ENCODE measurements around the gene POTEJ.
"Not testable (repeated sequence)": the region's sequence is repeated elsewhere in the genome, so short reads cannot be mapped to it uniquely, and the experiment has no call there.

The POTEJ gene

DNA sequence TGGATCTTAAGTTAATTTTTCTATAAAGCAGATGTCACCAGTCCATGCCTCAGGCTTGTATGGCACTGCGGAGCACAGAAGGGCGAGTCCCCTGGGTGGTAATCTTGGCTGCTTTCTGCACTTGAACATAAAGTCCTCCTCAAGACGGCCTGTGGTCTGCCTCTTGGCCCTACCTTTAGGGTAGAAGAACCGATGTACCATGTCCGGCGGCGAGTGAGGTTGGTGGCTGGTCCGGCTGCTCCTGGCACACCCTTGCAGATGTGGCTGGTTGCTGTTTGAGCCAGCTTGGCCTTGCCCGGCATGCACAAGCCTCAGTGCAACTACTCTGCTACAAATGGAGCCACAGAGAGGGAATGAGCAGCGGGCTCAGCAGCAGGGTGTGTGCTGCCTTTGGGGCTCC lies 56.3 kb downstream of the POTEJ start:
- not testable (repeated sequence) for DNase-seq (ENCODE audit: low read depth, low spot score); H3K27ac ChIP-seq (ENCODE audit: low read length); H3K4me1 ChIP-seq (ENCODE audit: control insufficient read depth, insufficient read depth, low read length); H3K9me3 ChIP-seq (ENCODE audit: control insufficient read depth, insufficient read depth, low read length); H3K4me3 ChIP-seq (ENCODE audit: low read length); H3K36me3 ChIP-seq (ENCODE audit: control insufficient read depth, insufficient read depth, low read length); H3K27me3 ChIP-seq (ENCODE audit: control insufficient read depth, insufficient read depth, low read length)
- no CpG with 5 or more reads among the region's 10 CpGs for WGBS (ENCODE audit: insufficient coverage, insufficient read length)

DNA sequence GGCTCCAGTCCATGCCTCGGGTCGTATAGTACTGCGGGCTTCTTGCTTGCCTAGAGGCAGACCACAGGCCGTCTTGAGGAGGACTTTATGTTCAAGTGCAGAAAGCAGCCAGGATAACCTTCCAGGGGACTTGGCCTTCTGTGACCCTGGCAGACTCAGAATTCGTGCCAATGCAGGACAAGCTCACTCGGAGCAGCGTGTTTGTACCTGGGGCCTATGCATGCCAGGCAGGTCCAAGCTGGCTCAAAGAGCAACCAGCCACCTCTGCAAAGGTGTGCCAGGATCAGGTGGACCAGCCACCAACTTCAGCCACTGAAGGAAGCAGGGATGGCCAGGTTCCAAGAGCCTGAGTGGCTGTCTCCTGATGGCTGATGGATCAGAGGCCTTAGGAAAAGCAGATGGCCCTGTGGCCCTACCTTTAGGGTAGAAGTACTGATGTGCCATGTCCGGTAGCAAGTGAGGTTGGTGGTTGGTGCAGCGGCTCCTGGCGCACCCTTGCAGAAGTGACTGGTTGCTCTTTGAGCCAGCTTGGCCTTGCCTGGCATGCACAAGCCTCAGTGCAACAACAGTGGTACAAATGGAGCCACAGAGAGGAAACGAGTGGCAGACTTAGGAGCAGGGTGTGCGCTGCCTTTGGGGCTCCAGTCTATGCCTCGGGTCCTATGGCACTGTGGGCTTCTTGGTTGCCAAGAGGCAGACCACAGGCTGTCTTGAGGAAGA lies 58.9 kb downstream of the POTEJ start:
- not testable (repeated sequence) for H3K27ac ChIP-seq (ENCODE audit: low read length); H3K4me3 ChIP-seq (ENCODE audit: low read length); H3K4me1 ChIP-seq (ENCODE audit: control insufficient read depth, insufficient read depth, low read length); H3K9me3 ChIP-seq (ENCODE audit: control insufficient read depth, insufficient read depth, low read length); DNase-seq (ENCODE audit: low read depth, low spot score); H3K36me3 ChIP-seq (ENCODE audit: control insufficient read depth, insufficient read depth, low read length); H3K27me3 ChIP-seq (ENCODE audit: control insufficient read depth, insufficient read depth, low read length)
- WGBS (ENCODE audit: insufficient coverage, insufficient read length), result no CpG with 5 or more reads among the region's 13 CpGs

DNA sequence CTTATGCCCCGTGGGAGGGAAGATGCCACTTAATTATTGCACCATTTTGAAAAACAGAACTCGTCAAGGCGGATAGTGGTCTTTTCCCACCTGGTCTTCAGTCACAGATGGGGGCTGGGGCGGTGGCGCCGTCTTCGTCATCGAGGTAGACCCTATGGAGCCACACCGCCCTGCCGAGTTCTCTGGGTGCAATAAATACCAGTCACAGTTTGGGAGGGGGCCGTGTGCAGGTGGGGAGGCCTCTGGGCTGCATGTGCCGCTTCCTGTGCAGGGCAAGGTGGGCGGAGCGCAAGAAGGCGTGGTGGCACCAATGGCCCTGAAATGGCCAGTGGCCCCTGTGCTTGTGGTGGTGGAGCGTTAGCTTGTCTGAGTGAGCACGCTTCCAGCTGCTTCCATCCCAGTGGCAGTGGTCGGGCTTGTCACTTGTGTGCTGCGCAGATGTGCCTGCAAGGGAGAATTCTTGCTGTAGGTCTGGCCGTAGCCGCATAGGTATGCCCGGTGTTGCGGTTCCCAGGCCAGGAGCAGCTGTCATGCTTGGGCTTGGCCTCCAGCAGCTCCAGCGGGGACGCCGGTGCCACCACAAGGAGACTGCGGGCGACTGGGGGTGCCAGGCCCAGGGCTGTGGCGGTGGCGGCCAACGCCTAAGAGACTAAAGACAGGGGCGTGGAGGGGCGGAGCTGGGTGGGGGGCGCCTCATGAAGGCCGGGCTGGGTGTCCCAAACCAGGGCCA lies 81.0 kb downstream of the POTEJ start:
- WGBS (ENCODE audit: insufficient coverage, insufficient read length), result no CpG with 5 or more reads among the region's 35 CpGs
- not testable (repeated sequence) for DNase-seq (ENCODE audit: low read depth, low spot score); H3K9me3 ChIP-seq (ENCODE audit: control insufficient read depth, insufficient read depth, low read length); H3K27me3 ChIP-seq (ENCODE audit: control insufficient read depth, insufficient read depth, low read length); H3K4me3 ChIP-seq (ENCODE audit: low read length); H3K27ac ChIP-seq (ENCODE audit: low read length); H3K4me1 ChIP-seq (ENCODE audit: control insufficient read depth, insufficient read depth, low read length); H3K36me3 ChIP-seq (ENCODE audit: control insufficient read depth, insufficient read depth, low read length)

DNA sequence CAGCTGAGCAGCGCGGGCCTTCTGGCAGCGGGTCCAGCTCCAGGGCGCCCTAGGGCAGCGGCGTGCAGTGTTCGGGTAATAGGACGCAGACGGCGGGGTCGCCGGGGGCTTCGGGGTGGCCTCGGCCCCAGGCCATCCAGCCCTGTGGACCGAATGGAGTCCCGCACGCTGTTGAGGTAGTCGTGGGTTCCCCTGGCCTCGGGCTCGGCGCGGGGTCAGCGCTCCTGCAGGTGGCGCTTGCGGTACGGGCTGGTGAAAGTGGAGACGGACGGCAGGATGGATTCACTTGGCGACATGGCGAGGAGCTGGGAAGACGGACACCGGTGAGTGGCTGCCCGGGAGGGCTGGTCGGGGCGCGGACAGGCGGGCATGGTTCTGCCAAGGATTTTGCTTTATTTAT lies 82.2 kb downstream of the POTEJ start:
- H3K36me3 ChIP-seq (ENCODE audit: control insufficient read depth, insufficient read depth, low read length); DNase-seq (ENCODE audit: low read depth, low spot score); H3K27ac ChIP-seq (ENCODE audit: low read length); H3K9me3 ChIP-seq (ENCODE audit: control insufficient read depth, insufficient read depth, low read length); H3K4me1 ChIP-seq (ENCODE audit: control insufficient read depth, insufficient read depth, low read length); H3K27me3 ChIP-seq (ENCODE audit: control insufficient read depth, insufficient read depth, low read length): not testable (repeated sequence)
- WGBS (ENCODE audit: insufficient coverage, insufficient read length), result no CpG with 5 or more reads among the region's 37 CpGs
- H3K4me3 ChIP-seq (ENCODE audit: low read length), result peak overlapping the region; percentile 40; the same call in 1 of the 2 replicates

DNA sequence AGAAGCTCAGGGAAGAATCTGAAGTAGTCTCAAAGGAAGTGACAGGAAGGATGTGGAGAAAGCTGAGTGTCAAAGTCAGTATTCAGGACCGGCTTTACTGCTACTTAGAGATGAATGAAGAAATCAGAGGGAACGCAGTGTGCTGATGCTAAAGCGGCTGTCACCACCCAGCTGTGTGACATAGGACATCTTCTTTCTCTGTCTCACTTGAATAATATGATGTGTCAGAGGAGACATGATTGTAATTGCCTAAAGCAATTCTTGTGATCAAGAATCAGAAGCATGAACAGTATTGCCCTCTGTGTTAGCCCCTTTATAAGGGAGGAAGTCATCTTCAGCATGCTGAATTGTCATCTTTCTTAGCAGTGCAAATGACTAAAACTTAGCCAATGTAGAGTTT lies 92.0 kb downstream of the POTEJ start:
- not testable (repeated sequence) for H3K9me3 ChIP-seq (ENCODE audit: control insufficient read depth, insufficient read depth, low read length); H3K27me3 ChIP-seq (ENCODE audit: control insufficient read depth, insufficient read depth, low read length); H3K4me3 ChIP-seq (ENCODE audit: low read length); DNase-seq (ENCODE audit: low read depth, low spot score); H3K27ac ChIP-seq (ENCODE audit: low read length); H3K4me1 ChIP-seq (ENCODE audit: control insufficient read depth, insufficient read depth, low read length); H3K36me3 ChIP-seq (ENCODE audit: control insufficient read depth, insufficient read depth, low read length)
- no CpG with 5 or more reads among the region's 3 CpGs for WGBS (ENCODE audit: insufficient coverage, insufficient read length)

All from iPS DF 6.9 (cell line).